ENCODE data around the gene SHKBP1. TPM values are rescaled to one million over a fixed set of nuclear protein-coding genes. Genes with fewer than 3 reads are reported as not detected.
A peak's percentile ranks its signal among the peaks of the same experiment; 100 is the strongest.
"Not testable (repeated sequence)": the region's sequence is repeated elsewhere in the genome, so short reads cannot be mapped to it uniquely, and the experiment has no call there.

Gene SHKBP1
- total and polyA plus RNA-seq, 2 of the 8 experiments (the other 6 are each of a cell fraction or from before 2014, with no cell fraction given): 74.6 to 98.8 TPM

DNA sequence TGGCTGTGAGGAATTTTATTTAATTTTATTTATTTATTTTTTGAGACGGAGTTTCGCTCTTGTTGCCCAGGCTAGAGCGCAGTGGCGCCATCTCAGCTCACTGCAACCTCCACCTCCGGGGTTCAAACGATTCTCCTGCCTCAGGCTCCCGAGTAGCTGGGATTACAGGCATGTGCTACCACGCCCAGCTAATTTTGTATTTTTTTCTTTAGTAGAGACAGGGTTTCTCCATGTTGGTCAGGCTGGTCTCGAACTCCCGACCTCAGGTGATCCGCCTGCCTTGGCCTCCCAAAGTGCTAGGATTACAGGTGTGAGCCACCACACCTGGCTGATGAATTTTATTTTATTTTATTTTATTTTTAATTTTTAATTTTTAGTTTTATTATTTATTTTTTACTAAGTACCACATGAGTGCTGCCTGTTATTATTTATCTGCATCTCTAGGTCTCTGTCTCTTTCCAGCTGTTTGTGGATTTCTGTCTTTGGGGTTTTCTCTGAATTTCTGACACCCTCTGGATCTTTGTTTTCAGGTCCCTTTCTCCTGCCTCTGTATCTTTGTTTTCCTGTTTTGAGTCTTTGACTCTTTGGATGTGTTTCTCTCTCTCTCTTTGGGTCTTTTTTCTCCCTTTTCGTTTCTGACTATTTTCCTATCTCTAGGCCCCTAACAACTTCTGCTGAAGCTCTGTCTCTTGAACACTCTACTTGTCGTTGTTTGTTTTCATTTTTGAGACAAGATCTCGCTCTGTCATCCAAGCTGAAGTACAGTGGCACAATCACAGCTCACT lies 47.9 kb downstream of the SHKBP1 start:
- not testable (repeated sequence) for H3K23me2 ChIP-seq (ENCODE audit: low read depth, low read length); DNase-seq (ENCODE audit: low read depth in 1 of 2, low spot score in 2 of 2); H3K9ac ChIP-seq (replicated peaks in 1 of 4; ENCODE audit: extremely low read depth in 1 of 4, low read depth in 3 of 4, low read length in 3 of 4); H2BK15ac ChIP-seq (ENCODE audit: low read length); H2BK20ac ChIP-seq (ENCODE audit: low read length); H4K8ac ChIP-seq (ENCODE audit: extremely low read depth, insufficient read depth, low read length); H3K79me2 ChIP-seq (ENCODE audit: control insufficient read depth in 1 of 2, insufficient read depth in 2 of 2, low read length in 2 of 2); H3K56ac ChIP-seq (replicated peaks; ENCODE audit: insufficient read length, low read depth, low read length); H3K4ac ChIP-seq (replicated peaks; ENCODE audit: insufficient read length, low read depth, low read length); H2BK12ac ChIP-seq (ENCODE audit: low read depth, low read length); H4K91ac ChIP-seq (replicated peaks; ENCODE audit: insufficient read length, low read length); H3K27me3 ChIP-seq (replicated peaks in 1 of 4; ENCODE audit: control insufficient read depth in 3 of 4, extremely low read depth in 1 of 4, insufficient read depth in 3 of 4, low read length in 3 of 4); H2AK5ac ChIP-seq (ENCODE audit: low read depth, low read length); H4K20me1 ChIP-seq (replicated peaks in 1 of 2; ENCODE audit: control insufficient read depth in 1 of 2, insufficient read depth in 2 of 2, low read length in 2 of 2); FAIRE-seq; H4K5ac ChIP-seq (ENCODE audit: insufficient read length, low read depth, low read length); H3K4me3 ChIP-seq (ENCODE audit: extremely low read depth in 1 of 4, insufficient read depth in 2 of 4, low read depth in 3 of 4, low read length in 4 of 4); H3K23ac ChIP-seq (ENCODE audit: insufficient read length); H3K18ac ChIP-seq (ENCODE audit: extremely low read depth, low read length); H3K9me3 ChIP-seq (ENCODE audit: insufficient read depth in 2 of 2, low read depth in 1 of 2, low read length in 1 of 2); H2AFZ ChIP-seq (ENCODE audit: low read length); H3K27ac ChIP-seq (ENCODE audit: low read depth, low read length); H3K14ac ChIP-seq (ENCODE audit: insufficient read length); H2BK120ac ChIP-seq (replicated peaks; ENCODE audit: low read depth, low read length); H3K79me1 ChIP-seq (ENCODE audit: low read depth, low read length)
- CTCF ChIA-PET (ENCODE audit: partially characterized antibody): interaction anchor here (1.0 to 5.3 kb wide), 3 partner anchors 10 to 22 kb away, joined by 3 to 51 read pairs (median 4); no protein-coding TSS in a partner anchor
- Histone ChIP-seq H3K4me2 (ENCODE audit: insufficient read depth in 1 of 2, low read depth in 2 of 2, low read length in 2 of 2) (peak overlapping the region; percentile 54 to 81; a peak in 2 of 4 replicates), H3K4me1 (replicated peaks in 1 of 4; ENCODE audit: control insufficient read depth in 3 of 4, insufficient read depth in 4 of 4, low read length in 3 of 4) (peaks cover 0 to 18% (median 8%) of the 10 kb centered on the region in 4 experiments; a peak in 6 of 7 replicates), H3K36me3 (ENCODE audit: control insufficient read depth in 2 of 4, insufficient read depth in 4 of 4, low read length in 3 of 4) (peaks cover 5 to 37% (median 15%) of the 10 kb centered on the region in 4 experiments; a peak in 7 of 8 replicates), H2BK5ac (ENCODE audit: low read depth, low read length) (peak overlapping the region; percentile 61; the same call in 1 of the 2 replicates)
- POLR2A ChIA-PET (ENCODE audit: partially characterized antibody): interaction anchor here (1.0 to 2.3 kb wide), 5 partner anchors 9 to 34 kb away, joined by 3 to 14 read pairs (median 7); no protein-coding TSS in a partner anchor
- WGBS, 2 experiments (ENCODE audit: extremely low coverage in 1 of 2, insufficient coverage in 1 of 2, insufficient read length in 1 of 2, insufficient replicate concordance in 2 of 2, low coverage in 1 of 2, low lambda C conversion rate in 2 of 2, missing lambda C conversion rate in 1 of 2): 83% methylated on average over 14 of the region's 14 CpGs; no CpG with 5 or more reads in 1 of the 2 experiments
